Astrocyte of the spinal cord (primary cell): ENCODE data around the gene PLA2G1B.

Source experiments
- DNase-seq: peaks from one replicate; pipeline ENCODE4 v3.0.0; 2011; ENCODE audit warnings: low read depth, low spot score
- H3K4me3 ChIP-seq: 2 replicates; pipeline ENCODE4 v1.5.1; 2011; ENCODE audit warnings: low read depth, mild to moderate bottlenecking, low read length, moderate library complexity
- CTCF ChIP-seq: IDR thresholded peaks from 2 replicates; pipeline ENCODE4 v1.5.1; 2012; ENCODE audit warnings: low read depth, mild to moderate bottlenecking, low read length, inconsistent platforms
- in situ Hi-C: cut with HindIII; loops from 2 replicates; pipeline ENCODE4 v1.10.0; 2017; ENCODE audit warnings: low sequenced_read_pairs

PLA2G1B gene

GRCh38 chr12:120369603-120370342 lies 42.2 kb upstream of the PLA2G1B start:
- peak overlapping the region; percentile 10 for H3K4me3 ChIP-seq
- DNase-seq, result no peak
- in situ Hi-C loops, result no loop called here
- TF ChIP-seq CTCF, result no peak

- DNase-seq, result no peak
- no peak for TF ChIP-seq CTCF
- H3K4me3 ChIP-seq, result peak within 1 kb of the TSS; percentile 10
- in situ Hi-C loops, result no loop called here
These were observed 41.4 kb upstream of the PLA2G1B start, which contains the start of gene MSI1 for GRCh38 chr12:120368789-120369602. Gene MSI1 (minus strand): TSS chr12:120369164. CDS start chr12:120369091, 73 bp downstream.

GRCh38 chr12:120367924-120368788 lies 40.6 kb upstream of the PLA2G1B start:
- H3K4me3 ChIP-seq, result no peak overlapping the region
- no peak for TF ChIP-seq CTCF
- DNase-seq, result no peak
- in situ Hi-C loops, result no loop called here

GRCh38 chr12:120367233-120367923 lies 39.8 kb upstream of the PLA2G1B start:
- peak; percentile 60 for TF ChIP-seq CTCF
- in situ Hi-C loops, result no loop called here
- DNase-seq, result no peak
- no peak overlapping the region for H3K4me3 ChIP-seq

- no peak overlapping the region for H3K4me3 ChIP-seq
- TF ChIP-seq CTCF, result no peak
- no peak for DNase-seq
- in situ Hi-C loops, result no loop called here
These were observed 39.3 kb upstream of the PLA2G1B start for GRCh38 chr12:120366845-120367232.

- in situ Hi-C loops, result no loop called here
- TF ChIP-seq CTCF, result no peak
- H3K4me3 ChIP-seq, result no peak overlapping the region
- DNase-seq, result no peak
These were observed 38.7 kb upstream of the PLA2G1B start for GRCh38 chr12:120366341-120366705.
